ENCODE data around the gene KPTN. TPM values are rescaled to one million over a fixed set of nuclear protein-coding genes. Genes with fewer than 3 reads are reported as not detected.
"Not testable (repeated sequence)": the region's sequence is repeated elsewhere in the genome, so short reads cannot be mapped to it uniquely, and the experiment has no call there.

The KPTN gene
- total RNA-seq, 2 donors from 2014 or later = 4.6 to 6.0 TPM

DNA sequence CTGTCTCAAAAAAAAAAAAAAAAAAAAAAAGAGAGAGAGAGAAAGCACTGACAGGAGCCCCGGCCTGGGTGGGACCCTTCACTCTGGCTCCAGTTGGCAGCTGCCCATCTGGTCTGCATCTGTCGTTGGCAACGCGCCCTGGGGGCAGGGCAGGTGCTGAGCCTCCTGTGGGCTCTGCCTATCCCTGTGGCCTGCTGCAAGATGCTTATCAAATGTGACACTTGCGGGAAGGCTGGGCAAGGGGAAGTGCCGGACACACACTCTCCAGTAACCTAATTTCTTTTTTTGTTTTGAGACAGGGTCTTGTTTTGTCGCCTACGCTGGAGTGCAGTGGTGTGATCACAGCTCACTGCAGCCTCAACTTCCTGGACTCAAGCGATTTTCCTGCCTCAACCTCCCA lies 10.7 kb upstream of the KPTN start:
- DNase-seq (peak in 1 of 2 donors; percentile 57), ATAC-seq (peak; percentile 52)
- intact Hi-C loops (cut with DNase I, micrococcal nuclease) = no loop called here

GRCh38 chr19:47494211-47494547 lies 10.2 kb upstream of the KPTN start:
- DNase-seq = no peak
- ATAC-seq = no peak

DNA sequence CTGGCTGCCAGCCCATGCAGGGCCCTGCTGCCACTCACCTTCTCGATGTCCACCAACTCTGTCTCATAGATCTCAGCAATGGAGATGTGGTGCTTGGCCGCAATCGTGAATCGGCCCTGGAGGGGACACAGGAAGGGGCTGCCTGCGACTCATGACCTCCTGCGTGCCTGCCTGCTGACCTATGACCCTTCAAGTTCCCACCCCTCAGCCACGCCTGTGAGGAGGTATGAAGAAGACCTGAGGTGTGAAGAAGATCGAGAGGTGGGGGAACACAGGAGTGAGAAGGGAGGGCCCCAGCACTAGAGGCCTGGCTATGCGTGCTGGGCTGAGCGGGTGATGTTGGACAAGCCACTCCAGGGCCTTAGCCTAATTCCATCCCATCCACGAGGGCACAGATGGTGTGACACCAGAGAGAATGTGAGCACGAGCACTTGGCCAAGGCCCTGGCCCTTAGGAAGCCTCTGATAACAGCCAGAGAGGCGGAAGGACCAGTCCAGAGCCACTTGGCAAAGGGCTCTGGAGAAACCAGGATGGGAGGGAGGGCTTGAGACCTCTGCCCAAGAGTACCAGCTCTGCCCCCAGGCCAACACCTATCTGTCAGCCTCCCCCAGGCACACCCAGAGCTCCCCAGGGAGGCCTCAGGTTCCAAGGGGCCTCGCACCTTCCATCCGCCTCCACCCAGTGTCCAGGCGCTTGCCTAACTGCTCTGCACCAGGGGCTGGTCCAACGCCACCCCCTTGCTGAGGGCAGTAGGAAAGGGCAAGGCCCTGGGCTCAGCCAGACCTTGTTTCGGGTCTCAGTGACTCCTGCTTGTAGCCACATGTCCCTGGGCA lies 9.6 kb upstream of the KPTN start:
- intact Hi-C loops (cut with DNase I, micrococcal nuclease) = no loop called here
- no peak for ATAC-seq
- no peak for DNase-seq

More at GRCh38 chr19:47494211-47494547, 10.2 kb upstream of the KPTN start:
- intact Hi-C loops (cut with DNase I, micrococcal nuclease) = no loop called here

DNA sequence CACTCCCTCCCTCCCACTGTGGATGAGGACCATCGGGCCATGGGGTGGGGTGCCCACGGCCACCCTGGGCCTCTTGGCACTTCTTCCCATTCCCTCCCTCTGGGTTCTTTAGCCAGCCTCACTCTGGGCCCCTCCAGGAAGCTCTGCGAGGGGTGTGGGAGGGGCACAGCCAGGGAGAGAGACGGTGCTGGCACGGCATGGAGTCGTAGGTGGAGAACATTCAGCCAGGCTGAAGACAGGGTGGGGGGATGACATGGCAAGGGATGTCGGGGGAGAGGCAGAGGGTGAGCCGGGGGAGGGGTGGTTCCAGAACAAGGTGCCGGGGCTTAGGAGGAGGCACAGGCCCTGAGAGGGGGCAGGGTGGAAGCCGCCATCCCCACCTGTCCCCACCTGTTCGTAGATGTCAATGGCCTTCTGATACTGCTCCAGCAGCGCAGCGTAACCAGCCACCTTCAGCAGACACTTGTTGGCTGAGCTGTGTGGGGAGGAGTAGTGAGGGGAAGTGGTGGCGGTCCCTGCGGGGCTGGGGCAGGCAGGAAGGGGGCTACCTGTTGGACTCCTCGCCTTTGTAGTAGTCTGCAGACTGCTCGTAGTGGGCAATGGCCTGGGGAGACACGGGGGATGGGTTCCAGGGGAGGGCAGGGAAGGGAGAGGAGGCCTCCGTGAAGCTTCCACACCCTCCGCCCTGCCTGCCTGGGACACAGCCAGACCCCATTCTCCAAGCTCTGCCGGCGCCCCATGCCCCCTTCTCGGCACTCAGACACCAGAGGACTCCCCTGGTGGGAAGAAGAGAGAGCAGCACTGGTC lies 8.8 kb upstream of the KPTN start:
- DNase-seq (no peak), ATAC-seq (no peak)
- intact Hi-C loops (cut with DNase I, micrococcal nuclease) = no loop called here

GRCh38 chr19:47492137-47492533 lies 8.1 kb upstream of the KPTN start:
- ATAC-seq = no peak
- intact Hi-C loops (cut with DNase I, micrococcal nuclease) = no loop called here
- no peak for DNase-seq

DNA sequence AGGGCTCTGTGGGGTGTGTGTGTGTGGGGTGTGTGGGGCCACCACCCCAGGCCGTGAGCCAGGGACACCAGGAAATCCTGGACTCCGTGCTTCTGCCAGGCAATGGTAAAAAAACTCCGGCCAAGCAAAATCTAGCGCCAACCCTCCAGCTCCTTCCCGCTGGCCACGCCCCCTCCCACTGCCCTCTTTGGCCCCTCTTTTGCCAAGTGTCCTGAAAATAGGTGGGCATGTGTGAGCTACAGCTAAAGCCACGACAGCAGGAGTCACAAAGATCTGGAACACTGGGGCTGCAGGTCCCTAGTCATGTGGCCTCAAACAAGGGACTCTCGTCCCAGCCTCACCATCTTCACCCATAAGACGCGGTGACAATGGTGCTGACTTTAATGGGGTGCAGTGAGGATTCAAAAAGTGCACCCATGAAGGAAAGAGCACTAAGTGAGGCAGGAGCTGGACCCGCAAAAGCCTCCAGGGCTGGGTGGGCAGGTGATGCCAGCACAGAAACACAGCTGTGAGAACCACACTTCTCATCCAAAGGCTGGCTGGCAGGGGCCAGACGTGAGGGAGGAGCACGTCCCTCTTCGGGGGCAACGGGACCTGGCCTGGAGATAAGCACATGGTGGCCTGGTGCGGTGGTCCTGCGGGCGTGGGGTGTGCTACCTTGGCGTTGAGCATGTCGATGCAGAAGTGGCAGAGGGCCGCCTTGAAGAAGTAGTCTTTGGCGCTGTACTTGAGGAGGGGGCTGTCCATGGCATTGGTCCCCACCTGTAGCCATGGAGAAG lies 7.5 kb upstream of the KPTN start:
- no peak for ATAC-seq
- no peak for DNase-seq
- intact Hi-C loops (cut with DNase I, micrococcal nuclease) = no loop called here

DNA sequence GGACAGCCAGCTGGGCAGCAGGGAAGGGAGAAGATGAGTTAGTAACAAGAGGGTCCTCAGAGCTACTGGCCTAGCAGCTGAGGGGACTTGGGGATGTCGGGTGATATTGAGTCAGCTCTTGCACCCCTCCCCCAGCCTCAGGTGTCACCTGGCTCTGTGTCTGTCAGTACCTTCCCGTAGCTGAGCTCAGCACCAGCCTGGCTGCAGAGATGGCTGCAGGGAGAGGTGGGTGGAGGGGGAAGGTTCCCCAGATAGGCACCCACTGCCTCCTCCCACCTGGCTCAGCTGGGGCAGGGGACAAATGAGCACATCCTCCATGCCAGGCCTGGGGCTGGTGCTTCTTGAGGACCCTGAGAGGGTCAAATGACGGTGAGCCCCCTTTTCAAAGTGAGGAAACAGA lies 6.8 kb upstream of the KPTN start:
- DNase-seq (no peak), ATAC-seq (no peak)
- intact Hi-C loops (cut with DNase I, micrococcal nuclease) = no loop called here

DNA sequence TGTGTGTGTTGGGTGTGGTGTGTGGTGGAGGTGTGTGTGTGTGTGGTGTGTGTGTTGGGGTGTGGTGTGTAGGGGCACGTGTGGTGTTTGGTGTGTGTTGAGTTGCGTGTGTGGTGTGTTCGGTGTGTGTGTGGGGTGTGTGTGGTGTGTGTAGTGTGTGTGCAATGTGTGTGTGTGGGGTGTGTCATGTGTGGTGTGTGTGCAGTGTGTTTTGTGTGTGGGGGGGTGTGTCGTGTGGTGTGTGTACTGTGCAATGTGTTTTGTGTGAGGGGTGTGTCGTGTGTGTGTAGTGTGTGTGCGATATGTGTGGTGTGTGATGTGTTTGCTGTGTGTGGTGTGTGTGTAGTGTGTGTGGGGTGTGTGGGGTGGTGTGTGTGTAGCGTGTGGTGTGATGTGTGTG lies 6.0 kb upstream of the KPTN start:
- DNase-seq = no peak
- intact Hi-C loops (cut with DNase I, micrococcal nuclease) = no loop called here
- no peak for ATAC-seq

GRCh38 chr19:47489072-47489914 lies 5.3 kb upstream of the KPTN start:
- ATAC-seq = no peak
- intact Hi-C loops (cut with DNase I, micrococcal nuclease) = no loop called here

GRCh38 chr19:47487551-47488515 lies 3.8 kb upstream of the KPTN start:
- intact Hi-C loops (cut with DNase I, micrococcal nuclease) = no loop called here
- ATAC-seq = no peak
- no peak for DNase-seq

More at GRCh38 chr19:47489072-47489914, 5.3 kb upstream of the KPTN start:
- no peak for DNase-seq

- no peak for DNase-seq
- intact Hi-C loops (cut with DNase I, micrococcal nuclease) = no loop called here
- ATAC-seq = no peak
Measured at GRCh38 chr19:47486900-47487299, 2.9 kb upstream of the KPTN start.

DNA sequence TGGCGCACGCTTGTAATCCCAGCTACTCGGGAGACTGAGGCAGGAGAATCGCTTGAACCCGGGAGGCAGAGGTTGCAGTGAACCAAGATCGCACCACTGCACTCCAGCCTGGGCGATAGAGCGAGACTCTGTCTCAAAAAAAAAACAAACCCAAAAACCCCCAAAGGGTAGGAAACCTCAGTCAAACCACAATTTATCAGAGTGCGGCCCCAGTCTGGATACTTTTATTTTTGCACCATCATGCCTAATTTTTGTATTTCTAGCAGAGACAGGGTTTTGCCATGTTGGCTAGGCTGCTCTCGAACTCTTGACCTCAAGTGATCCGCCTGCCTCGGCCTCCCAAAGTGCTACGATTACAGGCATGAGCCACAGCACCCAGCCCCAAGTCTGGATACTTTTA lies 2.2 kb upstream of the KPTN start:
- intact Hi-C loops (cut with DNase I, micrococcal nuclease) = not testable (repeated sequence)

GRCh38 chr19:47485210-47485609 lies 1.2 kb upstream of the KPTN start:
- intact Hi-C loops (cut with DNase I, micrococcal nuclease) = no loop called here
- no peak for ATAC-seq

More for the DNA sequence above, 2.2 kb upstream of the KPTN start:
- not testable (repeated sequence) for ATAC-seq, DNase-seq

DNA sequence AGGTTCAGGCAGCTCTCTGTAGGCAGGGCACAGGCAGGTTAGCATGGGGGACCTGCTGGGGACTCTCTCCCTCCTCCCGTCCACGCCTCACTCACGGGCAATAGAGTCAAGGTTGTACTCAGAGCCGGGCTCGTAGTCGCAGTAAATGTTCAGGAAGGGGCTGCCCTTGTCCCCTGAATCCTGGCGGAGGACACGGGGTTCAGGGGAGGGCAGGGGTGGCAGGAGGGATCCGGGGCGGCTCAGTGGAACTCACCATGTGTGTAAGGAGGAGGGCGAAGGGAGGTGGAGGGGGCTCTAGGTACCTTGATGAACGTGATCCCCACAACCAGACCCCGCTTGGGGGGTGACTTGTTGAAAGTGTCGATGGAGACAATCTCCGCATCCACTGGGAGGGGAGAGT lies 819 bp downstream of the KPTN start:
- ATAC-seq (no peak), DNase-seq (no peak)
- intact Hi-C loops (cut with DNase I, micrococcal nuclease) = no loop called here

More at GRCh38 chr19:47485210-47485609, 1.2 kb upstream of the KPTN start:
- no peak for DNase-seq

GRCh38 chr19:47481460-47482052 lies 2.5 kb downstream of the KPTN start:
- intact Hi-C loops (cut with DNase I, micrococcal nuclease) = no loop called here
- no peak for ATAC-seq
- DNase-seq = no peak

GRCh38 chr19:47480658-47481057 lies 3.4 kb downstream of the KPTN start:
- intact Hi-C loops (cut with DNase I, micrococcal nuclease) = no loop called here
- no peak for ATAC-seq

More at GRCh38 chr19:47480658-47481057, 3.4 kb downstream of the KPTN start:
- no peak for DNase-seq
